ENCODE data around the gene PNMA1. TPM values are rescaled to one million over a fixed set of nuclear protein-coding genes. Genes with fewer than 3 reads are reported as not detected.
A peak's percentile ranks its signal among the peaks of the same experiment; 100 is the strongest.

PNMA1 gene
- total and polyA plus RNA-seq, 9 of the 15 experiments (the other 6 are each of a cell fraction or from before 2014, with no cell fraction given), result 1.7 to 26.4 (median 8.7) TPM

GRCh38 chr14:73762375-73762822 is 48.2 kb upstream of the PNMA1 start (continued):
- TF ChIP-seq ATF1 (CRISPR knock-in tag; IDR thresholded peaks at IDR 0.05), result no peak
- TF ChIP-seq ATF1 (tag; IDR thresholded peaks at IDR 0.05), result peak; percentile 35; the same call in 1 of the 2 replicates

GRCh38 chr14:73761618-73762355 is 47.6 kb upstream of the PNMA1 start:
- 62% methylated on average over 2 of the region's 2 CpGs for WGBS (ENCODE audit: insufficient coverage, low coverage, missing lambda C conversion rate)
- no peak for DNase-seq (ENCODE audit: extremely low read depth in 1 of 4, low spot score in 3 of 4)
- Histone ChIP-seq H3K27ac (ENCODE audit: extremely low read depth, low read depth, low read length) (peak overlapping the region; percentile 92), H3K36me3 (ENCODE audit: control insufficient read depth, insufficient read depth, low read length) (peaks cover 14% of the 10 kb centered on the region; the same call in 2 of the 3 replicates), H2AFZ (ENCODE audit: low read depth, low read length) (peak overlapping the region; percentile 47; the same call in 1 of the 2 replicates), H3K9me1 (ENCODE audit: control insufficient read depth, insufficient read depth, low read length) (no peaks in the 10 kb centered on the region), H3K9me3 (replicated peaks; ENCODE audit: control insufficient read depth, insufficient read depth, low read depth, low read length) (no peaks in the 10 kb centered on the region), H4K20me1 (replicated peaks; ENCODE audit: control insufficient read depth, insufficient read depth, low read length) (peaks cover under 1% of the 10 kb centered on the region; the same call in 1 of the 2 replicates), H3K4me1 (replicated peaks in 1 of 2; ENCODE audit: control insufficient read depth in 2 of 2, insufficient read depth in 2 of 2, low read length in 2 of 2) (peaks cover 55 to 60% of the 10 kb centered on the region in 2 experiments), H3K79me2 (ENCODE audit: control insufficient read depth, insufficient read depth, low read length) (peaks cover 83% of the 10 kb centered on the region), H3K4me3 (no peak overlapping the region), H3K4me2 (ENCODE audit: insufficient read depth, low read length) (peak overlapping the region; percentile 76), H3K27me3 (ENCODE audit: control insufficient read depth in 2 of 2, insufficient read depth in 2 of 2, low read length in 2 of 2) (no peaks in the 10 kb centered on the region), H3K9ac (ENCODE audit: insufficient read depth in 1 of 2, low read depth in 2 of 2, low read length in 2 of 2) (peak overlapping the region; percentile 66 to 86)
- ATAC-seq, result no peak
- in situ Hi-C loops (cut with MboI), result no loop called here
- POLR2A ChIA-PET, result interaction anchor here (0.8 to 2.0 kb wide), 6 partner anchors 10 to 124 kb away, joined by 3 to 11 read pairs (median 4); no protein-coding TSS in a partner anchor
- CTCF ChIA-PET (ENCODE audit: low intra/inter-chr PET ratio), result no interaction called here
- peak; percentile 48 for FAIRE-seq
- no TSS peak for BruUV-seq (replicated peaks)
- intact Hi-C loops (cut with micrococcal nuclease), result loop anchor here (2.0 kb wide), 1 partner anchor 25 kb away; no protein-coding TSS in a partner anchor
- no peak for TF ChIP-seq ZNF324 (CRISPR knock-in tag; IDR thresholded peaks at IDR 0.05)
- no peak for TF ChIP-seq ARID3A (IDR thresholded peaks at IDR 0.05; ENCODE audit: borderline replicate concordance, low read depth, low read length)
- TF ChIP-seq CEBPZ (IDR thresholded peaks at IDR 0.05; ENCODE audit: borderline replicate concordance, low read depth, low read length), result no peak
- peak; percentile 30 to 41; a peak in 2 of 4 replicates for TF ChIP-seq KDM1A (IDR thresholded peaks at IDR 0.05)
- no peak for TF ChIP-seq NUFIP1 (IDR thresholded peaks at IDR 0.05; ENCODE audit: partially characterized antibody)
- peak in 1 of 2 experiments; percentile 47; a peak in 1 of 4 replicates for TF ChIP-seq RCOR1 (IDR thresholded peaks at IDR 0.05; ENCODE audit: borderline replicate concordance in 1 of 2, low read depth in 2 of 2, low read length in 2 of 2)
- no peak for TF ChIP-seq ZNF699 (CRISPR knock-in tag; IDR thresholded peaks at IDR 0.05; ENCODE audit: insufficient replicate concordance)
- peak; percentile 56; the same call in 1 of the 2 replicates for TF ChIP-seq SPI1 (IDR thresholded peaks at IDR 0.05; ENCODE audit: borderline replicate concordance, low read depth, low read length)
- no peak for TF ChIP-seq ZNF311 (CRISPR knock-in tag; IDR thresholded peaks at IDR 0.05)
- no peak for TF ChIP-seq GATAD2A (IDR thresholded peaks at IDR 0.05)
- peak; percentile 45 for TF ChIP-seq NFIC (IDR thresholded peaks at IDR 0.05)
- no peak for TF ChIP-seq ZNF282 (CRISPR knock-in tag; IDR thresholded peaks at IDR 0.05)
- no peak for TF ChIP-seq KDM2B (CRISPR knock-in tag; IDR thresholded peaks at IDR 0.05)
